Loucy (cell line): ENCODE results near the gene PHKG1.

Experiments
- H2AFZ ChIP-seq: fragments of 200-600 bp; sonication (generic); 2 replicates; pipeline ENCODE4 v1.6.0; 2016; ENCODE audit warnings: antibody characterized with exemption, mild to moderate bottlenecking, low read length, moderate library complexity
- H3F3A ChIP-seq: fragments of 200-600 bp; 2 replicates; pipeline ENCODE4 v1.6.0; 2016; ENCODE audit warnings: antibody characterized with exemption, low read depth, mild to moderate bottlenecking
- H3K27me3 ChIP-seq: fragments of 200-600 bp; sonication (generic); 2 replicates; pipeline ENCODE4 v1.6.1; 2014; ENCODE audit warnings: low read length, mild to moderate bottlenecking; ENCODE audit not compliant: insufficient read depth, poor library complexity, severe bottlenecking
- H3K36me3 ChIP-seq: fragments of 200-600 bp; sonication (generic); 2 replicates; pipeline ENCODE4 v1.6.1; 2016; ENCODE audit warnings: low read length; ENCODE audit not compliant: insufficient read depth
- H3K4me1 ChIP-seq: fragments of 200-600 bp; sonication (generic); 2 replicates; pipeline ENCODE4 v1.5.1; 2014; ENCODE audit warnings: low read length, mild to moderate bottlenecking; ENCODE audit not compliant: insufficient read depth, poor library complexity, severe bottlenecking
- H3K4me2 ChIP-seq: fragments of 200-600 bp; sonication (generic); 2 replicates; pipeline ENCODE4 v1.6.0; 2014; ENCODE audit warnings: antibody characterized with exemption, low read length, low read depth, mild to moderate bottlenecking; ENCODE audit not compliant: poor library complexity, severe bottlenecking
- H3K4me3 ChIP-seq: fragments of 200-600 bp; sonication (generic); 2 replicates; pipeline ENCODE4 v1.5.1; 2014; ENCODE audit warnings: low read length, mild to moderate bottlenecking, mixed read lengths; ENCODE audit not compliant: poor library complexity, severe bottlenecking
- H3K79me2 ChIP-seq: fragments of 200-600 bp; sonication (generic); 2 replicates; pipeline ENCODE4 v1.6.1; 2014; ENCODE audit warnings: low read length; ENCODE audit not compliant: insufficient read depth
- H3K9ac ChIP-seq: fragments of 200-600 bp; sonication (generic); 2 replicates; pipeline ENCODE4 v1.6.0; 2014; ENCODE audit warnings: mild to moderate bottlenecking, low read depth, low read length, moderate library complexity; ENCODE audit not compliant: poor library complexity, severe bottlenecking
- H3K9me2 ChIP-seq: fragments of 200-600 bp; sonication (generic); replicated peaks from 2 replicates; pipeline ENCODE4 v1.6.1; 2016; ENCODE audit warnings: low read depth, low read length, mixed read lengths
- H3K9me3 ChIP-seq: fragments of 200-600 bp; sonication (generic); 2 replicates; pipeline ENCODE4 v1.6.1; 2014; ENCODE audit warnings: mild to moderate bottlenecking, antibody characterized with exemption, low read length, low read depth; ENCODE audit not compliant: insufficient read depth
- H4K20me1 ChIP-seq: fragments of 200-600 bp; sonication (generic); 2 replicates; pipeline ENCODE4 v1.6.0; 2014; ENCODE audit warnings: antibody characterized with exemption, low read length, mild to moderate bottlenecking; ENCODE audit not compliant: insufficient read depth, poor library complexity, severe bottlenecking
- EZH2phosphoT487 ChIP-seq: fragments of 200-600 bp; IDR thresholded peaks from 2 replicates; pipeline ENCODE4 v1.6.1; 2018; ENCODE audit warnings: antibody characterized with exemption, mild to moderate bottlenecking, moderate library complexity, borderline replicate concordance
- TF ChIP-seq, protein P1 (sequence below): fragments of 200-600 bp; sonication (generic); conservative IDR thresholded peaks from 2 replicates; pipeline ENCODE4 v1.5.1; 2014; ENCODE audit warnings: mild to moderate bottlenecking, antibody characterized with exemption, low read length

Gene PHKG1

DNA sequence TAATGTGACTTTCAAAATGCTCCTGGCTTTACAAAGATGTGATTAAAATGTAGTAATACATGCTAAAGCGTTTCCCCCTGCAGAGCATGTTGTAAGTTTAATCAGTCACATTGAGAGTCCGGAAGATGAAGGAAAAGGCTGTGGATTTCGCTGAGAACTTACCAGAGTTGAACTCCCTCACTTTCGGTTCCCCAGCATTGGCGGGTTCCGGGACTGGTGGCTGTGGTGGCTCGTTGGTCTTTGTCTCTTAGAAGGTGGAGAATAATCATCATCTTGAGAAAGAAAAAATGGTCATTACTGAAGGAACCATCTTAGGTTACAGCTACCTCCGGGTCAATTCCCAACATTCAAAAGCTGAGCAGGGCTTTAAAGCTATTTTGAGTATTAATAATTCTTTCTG lies 33.1 kb upstream of the PHKG1 start:
- no peaks in the 10 kb centered on the region for H3K79me2 ChIP-seq
- H3K9me3 ChIP-seq: no peaks in the 10 kb centered on the region
- H3F3A ChIP-seq: no peaks in the 10 kb centered on the region
- H3K4me3 ChIP-seq: no peak overlapping the region
- no peaks in the 10 kb centered on the region for H3K4me1 ChIP-seq
- H3K9ac ChIP-seq: no peak overlapping the region
- no peaks in the 10 kb centered on the region for H4K20me1 ChIP-seq
- no peak overlapping the region for H2AFZ ChIP-seq
- H3K4me2 ChIP-seq: no peak overlapping the region
- H3K36me3 ChIP-seq: no peaks in the 10 kb centered on the region
- no peak for TF ChIP-seq EZH2phosphoT487
- TF ChIP-seq, protein P1, sequence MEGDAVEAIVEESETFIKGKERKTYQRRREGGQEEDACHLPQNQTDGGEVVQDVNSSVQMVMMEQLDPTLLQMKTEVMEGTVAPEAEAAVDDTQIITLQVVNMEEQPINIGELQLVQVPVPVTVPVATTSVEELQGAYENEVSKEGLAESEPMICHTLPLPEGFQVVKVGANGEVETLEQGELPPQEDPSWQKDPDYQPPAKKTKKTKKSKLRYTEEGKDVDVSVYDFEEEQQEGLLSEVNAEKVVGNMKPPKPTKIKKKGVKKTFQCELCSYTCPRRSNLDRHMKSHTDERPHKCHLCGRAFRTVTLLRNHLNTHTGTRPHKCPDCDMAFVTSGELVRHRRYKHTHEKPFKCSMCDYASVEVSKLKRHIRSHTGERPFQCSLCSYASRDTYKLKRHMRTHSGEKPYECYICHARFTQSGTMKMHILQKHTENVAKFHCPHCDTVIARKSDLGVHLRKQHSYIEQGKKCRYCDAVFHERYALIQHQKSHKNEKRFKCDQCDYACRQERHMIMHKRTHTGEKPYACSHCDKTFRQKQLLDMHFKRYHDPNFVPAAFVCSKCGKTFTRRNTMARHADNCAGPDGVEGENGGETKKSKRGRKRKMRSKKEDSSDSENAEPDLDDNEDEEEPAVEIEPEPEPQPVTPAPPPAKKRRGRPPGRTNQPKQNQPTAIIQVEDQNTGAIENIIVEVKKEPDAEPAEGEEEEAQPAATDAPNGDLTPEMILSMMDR: no peak
- H3K27me3 ChIP-seq: no peaks in the 10 kb centered on the region
- no peaks in the 10 kb centered on the region for H3K9me2 ChIP-seq

DNA sequence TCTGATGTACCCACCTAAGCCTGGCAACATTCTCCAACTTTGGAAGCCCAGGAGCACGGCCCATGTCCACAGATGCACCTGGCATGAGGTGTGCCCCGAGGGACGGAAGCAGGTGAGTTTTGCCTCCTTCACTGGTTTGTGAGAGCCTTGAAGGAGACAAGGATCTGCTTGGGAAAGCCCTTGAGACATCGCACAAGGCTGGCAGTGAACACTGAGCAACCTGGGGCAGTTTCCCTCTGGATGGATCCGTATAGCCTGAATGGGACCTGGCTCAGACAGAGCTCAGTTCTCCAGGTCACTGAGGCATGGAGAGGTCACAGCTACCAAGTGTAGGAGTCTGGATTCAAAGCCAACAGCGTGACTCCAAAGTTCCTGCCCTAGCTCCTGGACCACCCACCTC lies 32.2 kb upstream of the PHKG1 start:
- Histone ChIP-seq H3K79me2 (no peaks in the 10 kb centered on the region), H3K9ac (no peak overlapping the region), H3K27me3 (no peaks in the 10 kb centered on the region), H3F3A (no peaks in the 10 kb centered on the region), H3K4me1 (no peaks in the 10 kb centered on the region), H3K4me2 (no peak overlapping the region), H4K20me1 (no peaks in the 10 kb centered on the region), H3K9me3 (no peaks in the 10 kb centered on the region), H3K36me3 (no peaks in the 10 kb centered on the region), H2AFZ (no peak overlapping the region), H3K9me2 (no peaks in the 10 kb centered on the region), H3K4me3 (no peak overlapping the region)
- TF ChIP-seq, protein P1: no peak
- no peak for TF ChIP-seq EZH2phosphoT487

DNA sequence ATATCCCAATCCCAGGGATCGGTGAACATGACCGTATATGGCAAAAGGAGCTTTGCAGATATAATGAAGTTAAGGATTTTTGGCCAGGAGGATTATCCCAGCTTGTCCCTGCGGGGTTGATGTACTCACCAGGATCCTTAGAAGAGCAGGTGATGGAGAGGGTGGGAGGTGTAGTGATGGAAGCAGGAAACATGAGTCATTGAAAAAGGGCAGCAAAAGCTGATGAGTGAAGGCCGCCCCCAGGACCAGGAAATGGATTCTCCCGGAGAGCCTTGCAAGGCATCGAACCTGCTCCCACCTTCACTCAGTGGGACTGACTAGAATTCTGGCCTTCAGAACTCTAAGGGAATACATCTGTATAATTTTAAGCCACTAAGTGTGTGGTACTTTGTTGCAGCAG lies 28.7 kb upstream of the PHKG1 start:
- H4K20me1 ChIP-seq: no peaks in the 10 kb centered on the region
- no peak overlapping the region for H3K4me3 ChIP-seq
- TF ChIP-seq, protein P1: no peak
- no peak for TF ChIP-seq EZH2phosphoT487
- H3K9me2 ChIP-seq: no peaks in the 10 kb centered on the region
- no peaks in the 10 kb centered on the region for H3K27me3 ChIP-seq
- no peaks in the 10 kb centered on the region for H3K9me3 ChIP-seq
- no peaks in the 10 kb centered on the region for H3K4me1 ChIP-seq
- no peaks in the 10 kb centered on the region for H3F3A ChIP-seq
- no peak overlapping the region for H2AFZ ChIP-seq
- no peak overlapping the region for H3K9ac ChIP-seq
- H3K4me2 ChIP-seq: no peak overlapping the region
- no peaks in the 10 kb centered on the region for H3K79me2 ChIP-seq
- H3K36me3 ChIP-seq: no peaks in the 10 kb centered on the region
